HepG2 (cell line): Measurements from ENCODE around the gene TMEM38B. TPM values are rescaled to one million over a fixed set of nuclear protein-coding genes. Genes with fewer than 3 reads are reported as not detected.
"Not testable (repeated sequence)": the region's sequence is repeated elsewhere in the genome, so short reads cannot be mapped to it uniquely, and the experiment has no call there.

ENCODE experiments used
- ATAC-seq: fragments of 200-7000 bp; cut with Tn5 transposase; 3 replicates; pipeline ENCODE4 v1.9.1; 2020; ENCODE audit warnings: mild to moderate bottlenecking, moderate library complexity
- BruUV-seq: library from RNA; stranded (reverse); fragments of 400-500 nt; replicated peaks from 2 replicates; lab custom pipeline; 2021; lab: Mats Ljungman, UMichigan
- CTCF ChIA-PET: fragments of 300-600 bp; formaldehyde crosslinking; extraction: SDS; loops from one replicate; lab custom pipeline; 2021; ENCODE audit warnings: low total read pairs, inconsistent platforms, low intra/inter-chr PET ratio; lab: Yijun Ruan, JAX
- POLR2A ChIA-PET: fragments of 350-600 bp; sonication (Branson Sonifier 250); formaldehyde crosslinking; loops from one replicate; lab custom pipeline; 2020; ENCODE audit warnings: antibody characterized with exemption, inconsistent platforms; lab: Yijun Ruan, JAX
- DNase-seq: peaks from one replicate; pipeline ENCODE4 v3.0.0-alpha.2; 2015; ENCODE audit warnings: low spot score
- FAIRE-seq: peaks from 3 replicates; lab custom pipeline; 2011; peaks lifted over from hg19 to GRCh38; lab: Jason Lieb, UNC
- H2AFZ ChIP-seq: one replicate; pipeline ENCODE4 v1.6.1; 2011; ENCODE audit warnings: low read length, inconsistent platforms
- H3K27ac ChIP-seq: fragments of 300-600 bp; 3 replicates; pipeline ENCODE4 v1.8.0; 2011; ENCODE audit warnings: mixed run types, mild to moderate bottlenecking, mixed read lengths, low read length, inconsistent platforms; ENCODE audit not compliant: insufficient read depth; ENCODE audit errors: extremely low read length
- H3K27me3 ChIP-seq, 2 experiments: fragments of 200-600 bp in 1 of 2; 2 replicates in 1 of 2; 3 replicates in 1 of 2; pipeline versions ENCODE4 v1.6.0 to v1.8.0; 2011; ENCODE audit warnings: low read length in 2 of 2, mild to moderate bottlenecking in 2 of 2, moderate library complexity in 2 of 2, inconsistent platforms in 1 of 2; ENCODE audit not compliant: insufficient read depth in 2 of 2, control insufficient read depth in 1 of 2
- H3K36me3 ChIP-seq, 2 experiments: fragments of 200-600 bp in 1 of 2; replicated peaks in 1 of 2; 2 replicates in 1 of 2; 3 replicates in 1 of 2; pipeline versions ENCODE4 v1.5.1 to v1.8.0; 2011; ENCODE audit warnings: low read length in 2 of 2, inconsistent platforms in 1 of 2; ENCODE audit not compliant: insufficient read depth in 2 of 2, control insufficient read depth in 1 of 2
- H3K4me1 ChIP-seq: 2 replicates; pipeline ENCODE4 v1.5.1; 2012; ENCODE audit warnings: low read length, inconsistent platforms; ENCODE audit not compliant: insufficient read depth
- H3K4me2 ChIP-seq: 2 replicates; pipeline ENCODE4 v1.6.0; 2011; ENCODE audit warnings: low read depth, low read length, inconsistent platforms
- H3K4me3 ChIP-seq, 3 experiments: fragments of 200-600 bp in 1 of 3; sonication (generic), shearing (Covaris generic) in 1 of 3; replicated peaks in 1 of 3; 2 replicates each; pipeline ENCODE4 v1.5.1; 2011 to 2016; ENCODE audit warnings: low read length in 3 of 3, inconsistent platforms in 2 of 3, low read depth in 2 of 3, mild to moderate bottlenecking in 2 of 3, control low read depth in 1 of 3, mixed read lengths in 1 of 3; ENCODE audit not compliant: insufficient read depth in 1 of 3
- H3K79me2 ChIP-seq: one replicate; pipeline ENCODE4 v1.6.1; 2011; ENCODE audit warnings: low read length, inconsistent platforms; ENCODE audit not compliant: insufficient read depth
- H3K9ac ChIP-seq: 2 replicates; pipeline ENCODE4 v1.6.0; 2011; ENCODE audit warnings: mild to moderate bottlenecking, low read depth, low read length, inconsistent platforms; ENCODE audit not compliant: insufficient read depth
- H3K9me3 ChIP-seq: 2 replicates; pipeline ENCODE4 v1.5.1; 2012; ENCODE audit warnings: mild to moderate bottlenecking, low read length
- H4K20me1 ChIP-seq: 2 replicates; pipeline ENCODE4 v1.6.0; 2011; ENCODE audit warnings: inconsistent platforms, mild to moderate bottlenecking, low read length, moderate library complexity; ENCODE audit not compliant: insufficient read depth
- MYC ChIP-seq: sonication (generic); formaldehyde crosslinking; IDR thresholded peaks from 2 replicates; pipeline ENCODE4 v1.9.0; 2021; ENCODE audit warnings: missing genetic modification reagents, borderline replicate concordance
- PHF5A ChIP-seq: IDR thresholded peaks from one replicate; pipeline ENCODE4 v1.6.1; 2018; ENCODE audit warnings: low read depth, missing genetic modification reagents; ENCODE audit not compliant: unreplicated experiment
- ZFP1 ChIP-seq: IDR thresholded peaks from 2 replicates; pipeline ENCODE4 v1.6.1; 2016
- ZFP90 ChIP-seq: sonication (generic); formaldehyde crosslinking; IDR thresholded peaks from 2 replicates; pipeline ENCODE4 v1.8.0; 2022; ENCODE audit warnings: missing genetic modification reagents, mild to moderate bottlenecking, inconsistent platforms, borderline replicate concordance
- ZNF136 ChIP-seq: sonication (generic); formaldehyde crosslinking; IDR thresholded peaks from 2 replicates; pipeline ENCODE4 v1.8.1; 2022; ENCODE audit warnings: low read depth, mild to moderate bottlenecking, moderate library complexity, missing genetic modification reagents
- ZNF337 ChIP-seq: sonication (generic); formaldehyde crosslinking; IDR thresholded peaks from 2 replicates; pipeline ENCODE4 v1.5.1; 2020; ENCODE audit warnings: missing genetic modification reagents, low read depth, mild to moderate bottlenecking, borderline replicate concordance
- WGBS: methylation state at CpG from one replicate; pipeline ENCODE4 v1.1.6; 2017; ENCODE audit warnings: low lambda C conversion rate; 5-methylcytosine and 5-hydroxymethylcytosine counted together
- in situ Hi-C: cut with HindIII; loops from 2 replicates; pipeline ENCODE4 v1.10.0; 2017; ENCODE audit warnings: low pct_unique_long_range_greater_than_20kb; ENCODE audit not compliant: extremely low pct_ligation_motif_present
- intact Hi-C: fragments of 100-400 bp; cut with micrococcal nuclease; formaldehyde crosslinking; loops from one replicate; pipeline ENCODE4 v1.10.0; 2022; ENCODE audit not compliant: unreplicated experiment
- polyA plus RNA-seq, 8 experiments: library from polyadenylated mRNA; depleted of rRNA in 3 of 8; stranded (reverse) in 7 of 8; unstranded in 1 of 8; fragments of >200 nt; fragmentation: Illumina TruSeq in 4 of 8; extraction: Trizol in 4 of 8; gene quantifications; 2 replicates each; pipeline versions ENCODE4 v1.2.1 to v1.2.3, GENCODE V29; 2011 to 2016; ENCODE audit warnings: low read depth in 4 of 8, missing spikeins in 1 of 8, mixed read lengths in 1 of 8; ENCODE audit not compliant: insufficient read depth in 1 of 8
- total RNA-seq, 5 experiments: library from RNA; depleted of rRNA; stranded (reverse); fragments of >200 nt; fragmentation: Illumina TruSeq; extraction: Trizol; gene quantifications; 2 replicates each; pipeline ENCODE4 v1.2.3, GENCODE V29; 2016; ENCODE audit warnings: low read depth in 1 of 5
- TF ChIP-seq, protein P1 (sequence below): sonication (generic); formaldehyde crosslinking; IDR thresholded peaks from 2 replicates; pipeline ENCODE4 v1.5.0; 2020; ENCODE audit warnings: missing genetic modification reagents

TMEM38B gene
- total and polyA plus RNA-seq, 2 of the 13 experiments (the other 11 are each of a cell fraction or from before 2014, with no cell fraction given) = 13.4 to 32.4 TPM

- H3K79me2 ChIP-seq, POLR2A ChIA-PET, H4K20me1 ChIP-seq, BruUV-seq, H3K4me2 ChIP-seq, H3K4me1 ChIP-seq, H3K36me3 ChIP-seq, H3K27me3 ChIP-seq, in situ Hi-C loops, H3K4me3 ChIP-seq, DNase-seq, ATAC-seq, H2AFZ ChIP-seq, H3K27ac ChIP-seq, intact Hi-C loops, FAIRE-seq, H3K9ac ChIP-seq, CTCF ChIA-PET: not testable (repeated sequence)
- peaks cover 29% of the 10 kb centered on the region for H3K9me3 ChIP-seq
- WGBS = 92% methylated on average over 2 of the region's 2 CpGs
Observed at GRCh38 chr9:105731420-105731819, 37.1 kb downstream of the TMEM38B start.

DNA sequence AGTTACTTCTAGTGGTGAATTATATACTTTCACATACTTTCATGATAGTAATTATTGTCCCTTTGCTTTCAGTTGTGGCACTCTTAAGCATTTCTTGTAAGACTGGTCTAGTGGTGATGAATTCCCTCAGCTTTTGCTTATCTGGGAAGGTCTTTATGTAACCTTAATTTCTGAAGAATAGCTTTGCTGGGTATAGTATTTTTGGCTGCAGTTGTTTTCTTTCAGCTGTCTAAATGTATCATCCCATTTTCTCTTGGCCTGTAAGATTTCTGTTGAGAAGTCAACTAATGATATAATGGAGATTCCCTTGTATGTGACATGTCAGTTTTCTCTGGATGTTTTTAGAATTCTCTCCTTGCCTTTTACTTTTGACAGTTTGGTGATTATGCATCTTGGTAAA is 41.0 kb downstream of the TMEM38B start:
- no TSS peak for BruUV-seq
- no peak overlapping the region for H3K27ac ChIP-seq
- no peak overlapping the region for H3K4me2 ChIP-seq
- intact Hi-C loops (no loop called here), in situ Hi-C loops (no loop called here)
- no peaks in the 10 kb centered on the region for H3K27me3 ChIP-seq
- H3K9ac ChIP-seq = no peak overlapping the region
- H3K9me3 ChIP-seq = peaks cover 31% of the 10 kb centered on the region
- POLR2A ChIA-PET = no interaction called here
- no peak overlapping the region for H3K4me3 ChIP-seq
- no peaks in the 10 kb centered on the region for H4K20me1 ChIP-seq
- H2AFZ ChIP-seq = no peak overlapping the region
- peaks cover 11% of the 10 kb centered on the region for H3K4me1 ChIP-seq
- FAIRE-seq (no peak), ATAC-seq (no peak), DNase-seq (no peak)
- no peaks in the 10 kb centered on the region for H3K79me2 ChIP-seq
- TF ChIP-seq ZFP1 (CRISPR knock-in tag) (peak; percentile 96; the same call in 1 of the 2 replicates), MYC (no peak), ZNF136 (CRISPR knock-in tag) (peak; percentile 79; the same call in 1 of the 2 replicates), ZNF337 (CRISPR knock-in tag) (peak; percentile 99), PHF5A (CRISPR knock-in tag) (no peak), ZFP90 (no peak)
- TF ChIP-seq, protein P1, sequence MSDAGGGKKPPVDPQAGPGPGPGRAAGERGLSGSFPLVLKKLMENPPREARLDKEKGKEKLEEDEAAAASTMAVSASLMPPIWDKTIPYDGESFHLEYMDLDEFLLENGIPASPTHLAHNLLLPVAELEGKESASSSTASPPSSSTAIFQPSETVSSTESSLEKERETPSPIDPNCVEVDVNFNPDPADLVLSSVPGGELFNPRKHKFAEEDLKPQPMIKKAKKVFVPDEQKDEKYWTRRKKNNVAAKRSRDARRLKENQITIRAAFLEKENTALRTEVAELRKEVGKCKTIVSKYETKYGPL (CRISPR knock-in tag) = no peak
- no peaks in the 10 kb centered on the region for H3K36me3 ChIP-seq
- CTCF ChIA-PET = no interaction called here
